ENCODE data around the gene PTPN14. TPM values are rescaled to one million over a fixed set of nuclear protein-coding genes. Genes with fewer than 3 reads are reported as not detected.

Gene PTPN14
- total RNA-seq, 1 experiment from 2014 or later, result 76.4 TPM

- Histone ChIP-seq H2AK5ac (ENCODE audit: insufficient read length, low read length) (no peak overlapping the region), H2AFZ (ENCODE audit: low read length) (no peak overlapping the region), H3K14ac (ENCODE audit: insufficient read depth, low read length) (no peak overlapping the region), H3K79me1 (ENCODE audit: insufficient read depth, low read depth, low read length, poor library complexity, severe bottlenecking) (peaks cover 4% of the 10 kb centered on the region), H2BK12ac (ENCODE audit: insufficient read length, low read depth, low read length) (no peak overlapping the region), H3T11ph (ENCODE audit: low read length) (no peak overlapping the region), H4K8ac (replicated peaks; ENCODE audit: insufficient read length, low read depth, low read length) (no peak overlapping the region), H3K23me2 (ENCODE audit: insufficient read length, low read depth, low read length, poor library complexity, severe bottlenecking) (peaks cover 9% of the 10 kb centered on the region), H2BK15ac (ENCODE audit: low read depth, low read length) (no peak overlapping the region), H3K18ac (ENCODE audit: insufficient read length, low read depth, low read length) (no peak overlapping the region), H4K20me1 (ENCODE audit: control insufficient read depth, insufficient read depth, insufficient read length) (no peaks in the 10 kb centered on the region), H2BK120ac (ENCODE audit: low read depth, low read length, poor library complexity, severe bottlenecking) (no peak overlapping the region), H3K23ac (ENCODE audit: insufficient read length, low read depth, low read length) (no peak overlapping the region), H3K56ac (ENCODE audit: insufficient read length, low read depth, low read length) (no peak overlapping the region), H2BK20ac (ENCODE audit: low read depth, low read length, poor library complexity, severe bottlenecking) (no peak overlapping the region), H3K9ac (ENCODE audit: extremely low read depth, insufficient read length, low read length) (no peak overlapping the region), H3K27ac (ENCODE audit: insufficient read length, low read depth, low read length) (no peak overlapping the region), H3K9me3 (ENCODE audit: control insufficient read depth, low read depth, low read length) (no peaks in the 10 kb centered on the region), H3K4ac (ENCODE audit: low read depth, low read length) (no peak overlapping the region), H2BK5ac (ENCODE audit: insufficient read length, low read length) (no peak overlapping the region), H3K4me1 (ENCODE audit: insufficient read depth, low read length) (peaks cover 10% of the 10 kb centered on the region), H3K27me3 (ENCODE audit: insufficient read depth, low read length) (no peaks in the 10 kb centered on the region), H4K5ac (ENCODE audit: insufficient read length, low read depth, low read length) (no peak overlapping the region), H3K4me2 (ENCODE audit: insufficient read depth, insufficient read length, low read length) (no peak overlapping the region), H3K79me2 (ENCODE audit: insufficient read depth, low read length) (peaks cover 60% of the 10 kb centered on the region; the same call in 1 of the 2 replicates), H4K91ac (ENCODE audit: insufficient read length, low read depth, low read length) (no peak overlapping the region)
- H3K27me3 Mint-ChIP-seq (ENCODE audit: low read depth), result no peaks in the 10 kb centered on the region
- TF ChIP-seq, protein P1, sequence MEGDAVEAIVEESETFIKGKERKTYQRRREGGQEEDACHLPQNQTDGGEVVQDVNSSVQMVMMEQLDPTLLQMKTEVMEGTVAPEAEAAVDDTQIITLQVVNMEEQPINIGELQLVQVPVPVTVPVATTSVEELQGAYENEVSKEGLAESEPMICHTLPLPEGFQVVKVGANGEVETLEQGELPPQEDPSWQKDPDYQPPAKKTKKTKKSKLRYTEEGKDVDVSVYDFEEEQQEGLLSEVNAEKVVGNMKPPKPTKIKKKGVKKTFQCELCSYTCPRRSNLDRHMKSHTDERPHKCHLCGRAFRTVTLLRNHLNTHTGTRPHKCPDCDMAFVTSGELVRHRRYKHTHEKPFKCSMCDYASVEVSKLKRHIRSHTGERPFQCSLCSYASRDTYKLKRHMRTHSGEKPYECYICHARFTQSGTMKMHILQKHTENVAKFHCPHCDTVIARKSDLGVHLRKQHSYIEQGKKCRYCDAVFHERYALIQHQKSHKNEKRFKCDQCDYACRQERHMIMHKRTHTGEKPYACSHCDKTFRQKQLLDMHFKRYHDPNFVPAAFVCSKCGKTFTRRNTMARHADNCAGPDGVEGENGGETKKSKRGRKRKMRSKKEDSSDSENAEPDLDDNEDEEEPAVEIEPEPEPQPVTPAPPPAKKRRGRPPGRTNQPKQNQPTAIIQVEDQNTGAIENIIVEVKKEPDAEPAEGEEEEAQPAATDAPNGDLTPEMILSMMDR (conservative IDR thresholded peaks at IDR 0.05), result no peak
- 0 out of 7 replicates have a peak, but pooled peaks cover 0 to 2% (median 0%) of the 10 kb centered on the region in 3 experiments for H3K36me3 Mint-ChIP-seq (ENCODE audit: insufficient read depth in 1 of 3, low read depth in 3 of 3)
- H3K27ac Mint-ChIP-seq, result no peak overlapping the region
- no peak overlapping the region for H3K4me3 Mint-ChIP-seq
- H3K4me1 Mint-ChIP-seq, result peaks cover 42 to 61% of the 10 kb centered on the region in 2 experiments
- no CpG with 5 or more reads among the region's 2 CpGs for WGBS (ENCODE audit: extremely low coverage, insufficient read length, low lambda C conversion rate)
- H3K9me3 Mint-ChIP-seq, result no peaks in the 10 kb centered on the region; a peak in 2 of 5 replicates
- DNase-seq, result no peak
These were observed 6.1 kb downstream of the PTPN14 start for GRCh38 chr1:214545293-214545692.
